ENCODE results near the gene AQP7. TPM values are rescaled to one million over a fixed set of nuclear protein-coding genes. Genes with fewer than 3 reads are reported as not detected.

The AQP7 gene
- total RNA-seq, 3 donors from 2014 or later = 29.3 to 193 (median 38.3) TPM

GRCh38 chr9:33415501-33416038 is 13.2 kb upstream of the AQP7 start:
- peaks cover 0 to 6% of the 10 kb centered on the region in 2 donors for H3K4me1 ChIP-seq
- intact Hi-C loops (cut with DNase I; ENCODE audit: low total_unique reads) = no loop called here
- TF ChIP-seq POLR2A (IDR thresholded peaks at IDR 0.05) (no peak), POLR2AphosphoS5 (IDR thresholded peaks at IDR 0.05) (peak in 2 of 3 donors; percentile 53 to 55)
- TF ChIP-seq, protein P1, sequence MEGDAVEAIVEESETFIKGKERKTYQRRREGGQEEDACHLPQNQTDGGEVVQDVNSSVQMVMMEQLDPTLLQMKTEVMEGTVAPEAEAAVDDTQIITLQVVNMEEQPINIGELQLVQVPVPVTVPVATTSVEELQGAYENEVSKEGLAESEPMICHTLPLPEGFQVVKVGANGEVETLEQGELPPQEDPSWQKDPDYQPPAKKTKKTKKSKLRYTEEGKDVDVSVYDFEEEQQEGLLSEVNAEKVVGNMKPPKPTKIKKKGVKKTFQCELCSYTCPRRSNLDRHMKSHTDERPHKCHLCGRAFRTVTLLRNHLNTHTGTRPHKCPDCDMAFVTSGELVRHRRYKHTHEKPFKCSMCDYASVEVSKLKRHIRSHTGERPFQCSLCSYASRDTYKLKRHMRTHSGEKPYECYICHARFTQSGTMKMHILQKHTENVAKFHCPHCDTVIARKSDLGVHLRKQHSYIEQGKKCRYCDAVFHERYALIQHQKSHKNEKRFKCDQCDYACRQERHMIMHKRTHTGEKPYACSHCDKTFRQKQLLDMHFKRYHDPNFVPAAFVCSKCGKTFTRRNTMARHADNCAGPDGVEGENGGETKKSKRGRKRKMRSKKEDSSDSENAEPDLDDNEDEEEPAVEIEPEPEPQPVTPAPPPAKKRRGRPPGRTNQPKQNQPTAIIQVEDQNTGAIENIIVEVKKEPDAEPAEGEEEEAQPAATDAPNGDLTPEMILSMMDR (IDR thresholded peaks at IDR 0.05) = peak; percentile 51 to 65 (median 61)
- peak overlapping the region; percentile 12 to 54 for H3K27ac ChIP-seq
- H3K4me3 ChIP-seq = no peak overlapping the region
- peak; percentile 80 to 91 for DNase-seq (ENCODE audit: low spot score in 2 of 2)
- no peaks in the 10 kb centered on the region for H3K9me3 ChIP-seq
- H3K36me3 ChIP-seq = no peaks in the 10 kb centered on the region
- H3K27me3 ChIP-seq = no peaks in the 10 kb centered on the region

DNA sequence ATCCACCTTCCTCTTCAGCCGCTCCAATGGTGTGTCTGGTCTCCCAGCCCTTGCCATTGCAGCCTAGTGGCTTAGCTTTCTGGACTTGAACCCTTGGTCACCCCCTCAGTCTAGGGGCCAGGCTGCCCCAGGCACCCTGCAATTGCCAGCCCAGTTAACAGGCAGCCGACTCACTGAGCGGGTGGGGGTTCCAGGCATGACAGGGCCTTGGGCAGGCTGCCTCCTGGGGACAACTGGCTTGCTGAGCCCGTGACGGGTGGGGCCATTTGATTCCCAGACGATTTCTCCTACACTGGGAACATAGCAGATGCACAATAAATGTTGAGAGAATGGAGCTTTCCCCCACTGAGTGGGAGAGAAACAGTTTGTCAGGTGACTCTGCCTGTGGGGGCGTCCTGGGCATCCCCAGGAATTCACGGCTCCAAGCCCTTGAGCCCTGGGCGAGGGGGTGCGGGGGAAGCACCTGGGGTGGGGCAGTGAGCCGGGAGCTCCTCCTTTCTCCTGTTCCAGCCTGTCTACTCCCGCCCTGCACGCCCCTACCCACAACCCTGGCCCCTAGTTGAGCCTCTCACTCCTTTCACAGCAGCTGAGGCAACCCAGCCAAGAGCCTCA is 12.6 kb upstream of the AQP7 start:
- Histone ChIP-seq H3K9me3 (no peaks in the 10 kb centered on the region), H3K27me3 (no peaks in the 10 kb centered on the region), H3K4me3 (no peak overlapping the region), H3K27ac (peak overlapping the region; percentile 12 to 54), H3K36me3 (no peaks in the 10 kb centered on the region), H3K4me1 (peaks cover 0 to 6% of the 10 kb centered on the region in 2 donors)
- no peak for DNase-seq (ENCODE audit: low spot score in 2 of 2)
- no peak for TF ChIP-seq POLR2A (IDR thresholded peaks at IDR 0.05)
- intact Hi-C loops (cut with DNase I; ENCODE audit: low total_unique reads) = no loop called here

DNA sequence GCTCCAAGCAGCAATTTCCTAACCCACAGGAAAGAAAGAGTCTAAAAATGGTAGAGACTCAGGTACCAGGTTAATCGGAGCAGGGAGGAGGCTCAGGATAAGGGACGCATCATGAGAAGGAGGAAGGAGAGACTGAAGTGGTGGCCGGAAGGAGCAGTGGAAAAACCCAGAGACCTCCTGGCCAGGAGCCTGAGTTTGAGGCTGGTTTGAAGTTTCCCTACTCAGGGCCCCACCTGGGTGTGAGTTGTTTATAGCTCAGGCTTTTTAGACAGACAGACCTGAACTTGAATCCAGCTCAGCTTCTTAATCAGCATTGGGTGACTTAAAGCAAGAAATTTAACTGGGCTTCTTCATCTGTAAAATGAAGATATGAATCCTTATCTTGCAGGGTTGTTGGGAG is 11.9 kb upstream of the AQP7 start:
- intact Hi-C loops (cut with DNase I; ENCODE audit: low total_unique reads) = no loop called here
- TF ChIP-seq, protein P1 (IDR thresholded peaks at IDR 0.05) = no peak
- no peak for TF ChIP-seq POLR2A (IDR thresholded peaks at IDR 0.05)
- TF ChIP-seq POLR2AphosphoS5 (IDR thresholded peaks at IDR 0.05) = no peak
- Histone ChIP-seq H3K36me3 (no peaks in the 10 kb centered on the region), H3K27ac (no peak overlapping the region), H3K4me1 (peaks cover 0 to 6% of the 10 kb centered on the region in 2 donors), H3K9me3 (no peaks in the 10 kb centered on the region), H3K4me3 (no peak overlapping the region), H3K27me3 (no peaks in the 10 kb centered on the region)
- DNase-seq (ENCODE audit: low spot score in 2 of 2) = no peak

DNA sequence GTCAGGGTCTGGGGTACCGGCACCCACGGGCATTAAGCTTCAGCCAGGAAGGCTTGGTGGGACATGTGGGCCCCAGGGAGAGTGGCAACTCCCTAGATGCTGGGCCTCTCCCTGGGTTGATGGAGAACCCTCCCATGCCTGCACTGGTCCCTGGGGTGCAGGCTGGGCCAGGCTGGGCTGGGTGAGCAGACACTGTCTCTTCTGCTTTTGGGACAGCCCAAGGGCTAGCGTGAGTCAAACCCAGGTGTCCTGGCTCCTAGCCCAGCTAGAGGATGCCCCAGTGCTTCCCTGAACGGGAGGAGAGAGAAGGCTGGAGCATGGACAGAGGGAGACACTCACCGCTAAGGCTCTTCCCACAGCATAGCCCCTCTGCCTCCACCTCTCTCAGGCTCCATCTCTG is 5.7 kb upstream of the AQP7 start:
- no peak overlapping the region for H3K27ac ChIP-seq
- H3K4me3 ChIP-seq = no peak overlapping the region
- DNase-seq (ENCODE audit: low spot score in 2 of 2) = no peak
- intact Hi-C loops (cut with DNase I; ENCODE audit: low total_unique reads) = no loop called here
- H3K36me3 ChIP-seq = no peaks in the 10 kb centered on the region
- no peaks in the 10 kb centered on the region for H3K9me3 ChIP-seq
- TF ChIP-seq, protein P1 (IDR thresholded peaks at IDR 0.05) = no peak
- no peak for TF ChIP-seq POLR2AphosphoS5 (IDR thresholded peaks at IDR 0.05)
- no peak for TF ChIP-seq POLR2A (IDR thresholded peaks at IDR 0.05)
- H3K4me1 ChIP-seq = no peaks in the 10 kb centered on the region
- no peaks in the 10 kb centered on the region for H3K27me3 ChIP-seq

- no peaks in the 10 kb centered on the region for H3K9me3 ChIP-seq
- DNase-seq (ENCODE audit: low spot score in 2 of 2) = no peak
- H3K27ac ChIP-seq = no peak overlapping the region
- intact Hi-C loops (cut with DNase I; ENCODE audit: low total_unique reads) = no loop called here
- no peaks in the 10 kb centered on the region for H3K36me3 ChIP-seq
- H3K4me1 ChIP-seq = no peaks in the 10 kb centered on the region
- H3K4me3 ChIP-seq = no peak overlapping the region
- H3K27me3 ChIP-seq = no peaks in the 10 kb centered on the region
- TF ChIP-seq POLR2AphosphoS5 (IDR thresholded peaks at IDR 0.05) (no peak), POLR2A (IDR thresholded peaks at IDR 0.05) (no peak)
- TF ChIP-seq, protein P1 (IDR thresholded peaks at IDR 0.05) = no peak
Observed at GRCh38 chr9:33407061-33407460, 4.7 kb upstream of the AQP7 start.
